Transverse colon (tissue), 3 donors: ENCODE measurements around the gene CD48.

Source experiments
- CTCF ChIP-seq, 5 experiments: fragments of 200-600 bp in 3 of 5; fragments of 450-650 bp in 2 of 5; sonication (generic) in 3 of 5; IDR thresholded peaks; 1 replicate in 2 of 5; 2 replicates in 3 of 5; pipeline ENCODE4 v1.5.1; 2016 to 2017; ENCODE audit warnings: antibody characterized with exemption in 5 of 5, inconsistent platforms in 3 of 5, mild to moderate bottlenecking in 2 of 5, moderate library complexity in 1 of 5
- POLR2A ChIP-seq: fragments of 450-650 bp; IDR thresholded peaks from one replicate; pipeline ENCODE4 v1.6.1; 2016; ENCODE audit warnings: antibody characterized with exemption, mild to moderate bottlenecking, moderate library complexity

GRCh38 chr1:160629286-160630210, 82.1 kb downstream of the CD48 start:
- TF ChIP-seq CTCF (IDR thresholded peaks at IDR 0.05) (no peak), POLR2A (no peak)
